Psoas muscle (tissue), 8 donors: ENCODE measurements around the gene SCYGR8. TPM values are rescaled to one million over a fixed set of nuclear protein-coding genes. Genes with fewer than 3 reads are reported as not detected.
A peak's percentile ranks its signal among the peaks of the same experiment; 100 is the strongest.
"Not testable (repeated sequence)": the region's sequence is repeated elsewhere in the genome, so short reads cannot be mapped to it uniquely, and the experiment has no call there.

Source experiments
- ATAC-seq, 4 donors: fragments of 200-7000 bp; cut with Tn5 transposase; one replicate each; pipeline ENCODE4 v1.9.1; 2020; ENCODE audit warnings: moderate library complexity in 3 of 4, mild to moderate bottlenecking in 2 of 4
- DNase-seq, 2 donors: peaks; one replicate each; pipeline ENCODE4 v3.0.0-alpha.2; 2020
- H3K27ac ChIP-seq: fragments of 200-600 bp; one replicate; pipeline ENCODE4 v1.8.0; 2022
- H3K27me3 ChIP-seq, 3 donors: fragments of 200-600 bp in 1 of 3; one replicate each; pipeline versions ENCODE4 v1.6.1 to v1.8.0; 2013 to 2022; ENCODE audit warnings: low read length in 2 of 3, mild to moderate bottlenecking in 2 of 3, moderate library complexity in 1 of 3; ENCODE audit not compliant: insufficient read depth in 3 of 3
- H3K36me3 ChIP-seq, 2 donors: fragments of 200-600 bp in 1 of 2; one replicate each; pipeline versions ENCODE4 v1.6.1 to v1.8.0; 2013 to 2022; ENCODE audit warnings: low read depth in 1 of 2, mild to moderate bottlenecking in 1 of 2, moderate library complexity in 1 of 2; ENCODE audit not compliant: insufficient read depth in 1 of 2
- H3K4me1 ChIP-seq: fragments of 200-600 bp; one replicate; pipeline ENCODE4 v1.8.0; 2022
- H3K4me3 ChIP-seq: fragments of 200-600 bp; one replicate; pipeline ENCODE4 v1.8.0; 2022; ENCODE audit warnings: mild to moderate bottlenecking
- H3K9me3 ChIP-seq: fragments of 200-600 bp; one replicate; pipeline ENCODE4 v1.8.0; 2022
- CTCF ChIP-seq: fragments of 200-600 bp; IDR thresholded peaks from one replicate; pipeline ENCODE4 v1.8.0; 2022; ENCODE audit warnings: antibody characterized with exemption
- WGBS, 3 donors: extraction: QIAGEN DNeasy Blood & Tissue Kit; methylation state at CpG; one replicate each; pipeline versions ENCODE4 v1.1.6 to v1.1.7; 2013; 5-methylcytosine and 5-hydroxymethylcytosine counted together
- intact Hi-C, 2 donors: fragments of 100-400 bp; cut with DNase I; formaldehyde crosslinking; loops; one replicate each; pipeline versions ENCODE4 v1.11.0 to v1.14.2; 2022
- polyA plus RNA-seq, 3 donors: library from polyadenylated mRNA; stranded (reverse); fragments of 200-250 nt; gene quantifications; one replicate each; pipeline ENCODE4 v1.2.3, GENCODE V29; 2013
- total RNA-seq, 4 donors: library from RNA; stranded (reverse); fragmentation: NEBNext Ultra II Directional in 2 of 4; extraction: Animal tissue kit (Norgen Biotek cat#: 25700) in 2 of 4; gene quantifications; one replicate each; pipeline versions ENCODE4 v1.2.1 to v1.2.4, GENCODE V29; 2021 to 2023
- donor health status: healthy with polysubstance abuse.
- donor health status: DM: no; HTN: no; CAD: no; lungs with moderate emphysema.
- donor health status: Bipolar disorder and iron deficiency.
- donor health status: healthy.
- donor health status: DM: yes; HTN: yes; CAD: no.
- donor health status: DM: no; HTN: no; CAD: no.
- donor health status: DM: no; HTN: no; CAD: no.
- donor health status: DM: yes; HTN: yes; CAD: no.

Gene SCYGR8
- total and polyA plus RNA-seq, 7 donors = not detected

- Histone ChIP-seq H3K36me3 (no peaks in the 10 kb centered on the region), H3K27ac (no peak overlapping the region), H3K9me3 (no peaks in the 10 kb centered on the region), H3K27me3 (peaks cover 0 to 13% (median 0%) of the 10 kb centered on the region in 3 donors), H3K4me1 (no peaks in the 10 kb centered on the region), H3K4me3 (no peak overlapping the region)
- 93 to 98% (median 98%) methylated on average over 2 of the region's 2 CpGs for WGBS, 3 donors
- no peak for TF ChIP-seq CTCF
- ATAC-seq = no peak
- no peak for DNase-seq
- intact Hi-C loops = no loop called here
These were observed 29.2 kb upstream of the SCYGR8 start for GRCh38 chr2:227716501-227716900.

- Histone ChIP-seq H3K36me3 (no peaks in the 10 kb centered on the region), H3K4me1 (no peaks in the 10 kb centered on the region), H3K4me3 (peak within 1 kb of the TSS; percentile 54), H3K27ac (no peak within 1 kb of the TSS), H3K27me3 (peaks cover 0 to 13% (median 0%) of the 10 kb centered on the region in 3 donors), H3K9me3 (no peaks in the 10 kb centered on the region)
- intact Hi-C loops = no loop called here
- DNase-seq (peak; percentile 89), ATAC-seq (peak in 3 of 4 donors; percentile 64 to 77 (median 72))
- WGBS, 3 donors = 2 to 4% (median 4%) methylated on average over 35 of the region's 35 CpGs
- no peak for TF ChIP-seq CTCF
These were observed 27.8 kb upstream of the SCYGR8 start, which contains the start of gene SLC19A3 for GRCh38 chr2:227717687-227718567. Gene SLC19A3 (minus strand): TSS chr2:227718028. CDS start chr2:227702318, 15,710 bp downstream.

- DNase-seq (no peak), ATAC-seq (no peak)
- H3K4me3 ChIP-seq = no peak overlapping the region
- H3K27ac ChIP-seq = no peak overlapping the region
- intact Hi-C loops = no loop called here
- H3K27me3 ChIP-seq = peaks cover 0 to 13% (median 0%) of the 10 kb centered on the region in 3 donors
- 93 to 95% (median 95%) methylated on average over 4 of the region's 4 CpGs for WGBS, 3 donors
- TF ChIP-seq CTCF = no peak
- no peaks in the 10 kb centered on the region for H3K36me3 ChIP-seq
- H3K9me3 ChIP-seq = no peaks in the 10 kb centered on the region
- no peaks in the 10 kb centered on the region for H3K4me1 ChIP-seq
These were observed 26.1 kb upstream of the SCYGR8 start for GRCh38 chr2:227719641-227720040.

DNA sequence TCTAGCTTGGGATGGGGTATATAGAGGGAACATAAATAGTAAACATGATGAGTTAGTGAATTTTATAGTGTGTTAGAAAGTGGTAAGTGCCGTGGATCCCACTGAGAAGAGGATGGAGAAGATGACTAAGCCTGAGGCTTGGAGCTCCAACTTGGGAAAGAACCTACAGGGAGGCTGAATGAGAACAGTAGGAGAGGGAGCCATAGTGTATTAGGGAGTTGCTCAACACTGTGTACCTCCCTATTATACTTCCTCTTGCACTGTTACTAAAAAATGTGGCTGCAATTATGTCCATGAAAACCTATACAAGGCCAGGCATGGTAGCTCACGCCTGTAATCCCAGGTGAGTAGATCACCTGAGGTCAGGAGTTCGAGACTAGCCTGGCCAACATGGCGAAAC lies 25.0 kb upstream of the SCYGR8 start:
- intact Hi-C loops = no loop called here
- no peak overlapping the region for H3K4me3 ChIP-seq
- no peak overlapping the region for H3K27ac ChIP-seq
- WGBS, 3 donors = 90 to 95% (median 94%) methylated on average over 4 of the region's 4 CpGs
- no peaks in the 10 kb centered on the region for H3K36me3 ChIP-seq
- no peak for DNase-seq
- H3K4me1 ChIP-seq = no peaks in the 10 kb centered on the region
- no peak for ATAC-seq
- no peak for TF ChIP-seq CTCF
- peaks cover 0 to 13% (median 2%) of the 10 kb centered on the region in 3 donors for H3K27me3 ChIP-seq
- no peaks in the 10 kb centered on the region for H3K9me3 ChIP-seq

DNA sequence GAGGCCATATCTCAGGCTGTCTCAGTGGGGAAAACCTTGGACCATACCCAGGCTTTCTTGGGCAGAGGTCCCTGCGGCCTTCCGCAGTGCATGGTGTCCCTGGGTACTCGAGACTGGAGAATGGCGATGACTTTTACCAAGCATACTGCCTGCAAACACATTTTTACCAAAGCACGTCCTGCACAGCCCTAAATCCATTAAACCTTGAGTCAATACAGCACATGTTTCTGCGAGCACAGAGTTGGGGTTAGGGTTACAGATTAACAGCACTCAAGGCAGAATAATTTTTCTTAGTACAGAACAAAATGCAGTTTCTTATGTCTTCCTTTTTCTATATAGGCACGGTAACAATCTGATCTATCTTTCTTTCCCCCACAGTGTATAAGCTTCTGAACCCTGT lies 22.9 kb upstream of the SCYGR8 start:
- H3K4me1 ChIP-seq, intact Hi-C loops, H3K4me3 ChIP-seq, H3K27me3 ChIP-seq, H3K27ac ChIP-seq, DNase-seq, H3K36me3 ChIP-seq, H3K9me3 ChIP-seq, ATAC-seq: not testable (repeated sequence)
- 67 to 72% (median 67%) methylated on average over 7 of the region's 7 CpGs for WGBS, 3 donors
